ENCODE measurements around the gene CEACAM5. TPM values are rescaled to one million over a fixed set of nuclear protein-coding genes. Genes with fewer than 3 reads are reported as not detected.

Gene CEACAM5
- total and polyA plus RNA-seq, 2 donors from 2014 or later: not detected

GRCh38 chr19:41695745-41696144 lies 12.7 kb upstream of the CEACAM5 start:
- H3K9ac ChIP-seq (ENCODE audit: low read length in 3 of 3): no peak overlapping the region
- H3K4me1 ChIP-seq (ENCODE audit: control insufficient read depth in 2 of 3, insufficient read depth in 2 of 3, low read depth in 1 of 3, low read length in 3 of 3): no peaks in the 10 kb centered on the region
- no peaks in the 10 kb centered on the region for H3K27me3 ChIP-seq (ENCODE audit: control insufficient read depth, insufficient read depth, low read length)
- FAIRE-seq: no peak
- DNase-seq: no peak
- no peaks in the 10 kb centered on the region for H3K36me3 ChIP-seq (ENCODE audit: control insufficient read depth in 2 of 3, insufficient read depth in 3 of 3, low read length in 3 of 3)
- no peaks in the 10 kb centered on the region for H3K9me3 ChIP-seq (ENCODE audit: control insufficient read depth in 2 of 3, insufficient read depth in 1 of 3, low read length in 3 of 3)
- no peak overlapping the region for H3K4me3 ChIP-seq (ENCODE audit: low read length in 3 of 3)
- intact Hi-C loops (cut with DNase I): no loop called here
- no peak for TF ChIP-seq CTCF (IDR thresholded peaks at IDR 0.05; ENCODE audit: borderline replicate concordance, extremely low read depth, insufficient read depth)
- no peak overlapping the region for H3K27ac ChIP-seq (ENCODE audit: low read depth in 2 of 2, low read length in 2 of 2)

- Histone ChIP-seq H3K4me3 (ENCODE audit: low read length in 3 of 3) (no peak overlapping the region), H3K27me3 (ENCODE audit: control insufficient read depth, insufficient read depth, low read length) (no peaks in the 10 kb centered on the region), H3K4me1 (ENCODE audit: control insufficient read depth in 2 of 3, insufficient read depth in 2 of 3, low read depth in 1 of 3, low read length in 3 of 3) (no peaks in the 10 kb centered on the region), H3K9ac (ENCODE audit: low read length in 3 of 3) (no peak overlapping the region), H3K27ac (ENCODE audit: low read depth in 2 of 2, low read length in 2 of 2) (no peak overlapping the region), H3K9me3 (ENCODE audit: control insufficient read depth in 2 of 3, insufficient read depth in 1 of 3, low read length in 3 of 3) (no peaks in the 10 kb centered on the region), H3K36me3 (ENCODE audit: control insufficient read depth in 2 of 3, insufficient read depth in 3 of 3, low read length in 3 of 3) (no peaks in the 10 kb centered on the region)
- intact Hi-C loops (cut with DNase I): no loop called here
- no peak for TF ChIP-seq CTCF (IDR thresholded peaks at IDR 0.05; ENCODE audit: borderline replicate concordance, extremely low read depth, insufficient read depth)
- FAIRE-seq: no peak
- DNase-seq: peak in 3 of 5 donors; percentile 25 to 62 (median 30)
These were observed 11.8 kb upstream of the CEACAM5 start for GRCh38 chr19:41696402-41697197.

DNA sequence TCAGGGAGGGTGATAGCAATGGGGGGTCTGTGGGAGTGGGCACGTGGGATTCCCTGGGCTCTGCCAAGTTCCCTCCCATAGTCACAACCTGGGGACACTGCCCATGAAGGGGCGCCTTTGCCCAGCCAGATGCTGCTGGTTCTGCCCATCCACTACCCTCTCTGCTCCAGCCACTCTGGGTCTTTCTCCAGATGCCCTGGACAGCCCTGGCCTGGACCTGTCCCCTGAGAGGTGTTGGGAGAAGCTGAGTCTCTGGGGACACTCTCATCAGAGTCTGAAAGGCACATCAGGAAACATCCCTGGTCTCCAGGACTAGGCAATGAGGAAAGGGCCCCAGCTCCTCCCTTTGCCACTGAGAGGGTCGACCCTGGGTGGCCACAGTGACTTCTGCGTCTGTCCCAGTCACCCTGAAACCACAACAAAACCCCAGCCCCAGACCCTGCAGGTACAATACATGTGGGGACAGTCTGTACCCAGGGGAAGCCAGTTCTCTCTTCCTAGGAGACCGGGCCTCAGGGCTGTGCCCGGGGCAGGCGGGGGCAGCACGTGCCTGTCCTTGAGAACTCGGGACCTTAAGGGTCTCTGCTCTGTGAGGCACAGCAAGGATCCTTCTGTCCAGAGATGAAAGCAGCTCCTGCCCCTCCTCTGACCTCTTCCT lies 11.1 kb upstream of the CEACAM5 start:
- no peak overlapping the region for H3K9ac ChIP-seq (ENCODE audit: low read length in 3 of 3)

More for the DNA sequence above, 11.1 kb upstream of the CEACAM5 start:
- H3K4me3 ChIP-seq (ENCODE audit: low read length in 3 of 3): no peak overlapping the region
- intact Hi-C loops (cut with DNase I): no loop called here
- no peaks in the 10 kb centered on the region for H3K36me3 ChIP-seq (ENCODE audit: control insufficient read depth in 2 of 3, insufficient read depth in 3 of 3, low read length in 3 of 3)
- H3K27ac ChIP-seq (ENCODE audit: low read depth in 2 of 2, low read length in 2 of 2): no peak overlapping the region
- no peaks in the 10 kb centered on the region for H3K4me1 ChIP-seq (ENCODE audit: control insufficient read depth in 2 of 3, insufficient read depth in 2 of 3, low read depth in 1 of 3, low read length in 3 of 3)
- H3K27me3 ChIP-seq (ENCODE audit: control insufficient read depth, insufficient read depth, low read length): no peaks in the 10 kb centered on the region
- TF ChIP-seq CTCF (IDR thresholded peaks at IDR 0.05; ENCODE audit: borderline replicate concordance, extremely low read depth, insufficient read depth): no peak
- no peaks in the 10 kb centered on the region for H3K9me3 ChIP-seq (ENCODE audit: control insufficient read depth in 2 of 3, insufficient read depth in 1 of 3, low read length in 3 of 3)
- FAIRE-seq (no peak), DNase-seq (peak in 1 of 5 donors; percentile 1)
